K562 (cell line): ENCODE measurements around the gene TTC8. TPM values are rescaled to one million over a fixed set of nuclear protein-coding genes. Genes with fewer than 3 reads are reported as not detected.

ENCODE experiments used
- ATAC-seq: fragments of 200-7000 bp; cut with Tn5 transposase; 3 replicates; pipeline ENCODE4 v1.9.1; 2020; ENCODE audit warnings: moderate library complexity
- BruUV-seq: library from RNA; stranded (reverse); fragments of 400-500 nt; replicated peaks from 2 replicates; lab custom pipeline; 2021; lab: Mats Ljungman, UMichigan
- CTCF ChIA-PET: fragments of 300-600 bp; formaldehyde crosslinking; extraction: SDS; loops from one replicate; lab custom pipeline; 2021; ENCODE audit warnings: low intra/inter-chr PET ratio; lab: Yijun Ruan, JAX
- POLR2A ChIA-PET: fragments of 300-600, 350-650 bp; sonication (Branson Sonifier 250); formaldehyde crosslinking; extraction: SDS; loops from one replicate; lab custom pipeline; 2021; ENCODE audit warnings: antibody characterized with exemption, inconsistent platforms; lab: Yijun Ruan, JAX
- DNase-seq, 4 experiments: peaks; one replicate each; pipeline versions ENCODE4 v3.0.0 to v3.0.0-alpha.2; 2011 to 2018; ENCODE audit warnings: low spot score in 3 of 4, mixed read lengths in 3 of 4; ENCODE audit errors: extremely low read depth in 1 of 4
- FAIRE-seq: peaks from 2 replicates; lab custom pipeline; 2011; peaks lifted over from hg19 to GRCh38; lab: Jason Lieb, UNC
- H2AFZ ChIP-seq: 2 replicates; pipeline ENCODE4 v1.6.0; 2011; ENCODE audit warnings: low read depth, low read length, control low read depth, inconsistent platforms
- H3K27ac ChIP-seq: fragments of 200-600 bp; 3 replicates; pipeline ENCODE4 v1.8.0; 2011; ENCODE audit warnings: low read depth, mild to moderate bottlenecking, control low read depth, inconsistent platforms, low read length, moderate library complexity, mixed read lengths; ENCODE audit errors: extremely low read depth
- H3K27me3 ChIP-seq, 2 experiments: fragments of 300-600 bp in 1 of 2; 2 replicates in 1 of 2; 3 replicates in 1 of 2; pipeline versions ENCODE4 v1.6.0 to v1.8.0; 2011; ENCODE audit warnings: inconsistent platforms in 2 of 2, low read length in 2 of 2, mild to moderate bottlenecking in 1 of 2, mixed read lengths in 1 of 2, moderate library complexity in 1 of 2; ENCODE audit not compliant: control insufficient read depth in 2 of 2, insufficient read depth in 2 of 2
- H3K36me3 ChIP-seq: fragments of 300-600 bp; 3 replicates; pipeline ENCODE4 v1.8.0; 2011; ENCODE audit warnings: mild to moderate bottlenecking, low read length, inconsistent platforms; ENCODE audit not compliant: control insufficient read depth, insufficient read depth
- H3K4me1 ChIP-seq, 2 experiments: fragments of 200-600 bp in 1 of 2; replicated peaks in 1 of 2; 2 replicates in 1 of 2; 3 replicates in 1 of 2; pipeline versions ENCODE4 v1.5.1 to v1.8.0; 2011; ENCODE audit warnings: inconsistent platforms in 2 of 2, low read length in 2 of 2, mild to moderate bottlenecking in 1 of 2, mixed read lengths in 1 of 2, moderate library complexity in 1 of 2; ENCODE audit not compliant: control insufficient read depth in 2 of 2, insufficient read depth in 2 of 2
- H3K4me2 ChIP-seq: 2 replicates; pipeline ENCODE4 v1.6.1; 2011; ENCODE audit warnings: low read length, control low read depth, inconsistent platforms, mixed read lengths; ENCODE audit not compliant: insufficient read depth
- H3K4me3 ChIP-seq: fragments of 200-600 bp; sonication (generic), shearing (Covaris generic); 2 replicates; pipeline ENCODE4 v1.5.1; 2016; ENCODE audit warnings: control low read depth, inconsistent platforms
- H3K79me2 ChIP-seq: fragments of 200-600 bp; 3 replicates; pipeline ENCODE4 v1.8.0; 2011; ENCODE audit warnings: low read length, inconsistent platforms; ENCODE audit not compliant: control insufficient read depth, insufficient read depth
- H3K9ac ChIP-seq, 2 experiments: 2 replicates each; pipeline versions ENCODE4 v1.6.0 to v1.6.1; 2011; ENCODE audit warnings: low read depth in 2 of 2, low read length in 2 of 2, control low read depth in 1 of 2, inconsistent platforms in 1 of 2, mild to moderate bottlenecking in 1 of 2, mixed read lengths in 1 of 2; ENCODE audit not compliant: insufficient read depth in 1 of 2
- H3K9me1 ChIP-seq: one replicate; pipeline ENCODE4 v1.6.0; 2011; ENCODE audit warnings: inconsistent platforms, mild to moderate bottlenecking, low read length, moderate library complexity; ENCODE audit not compliant: control insufficient read depth, insufficient read depth
- H3K9me3 ChIP-seq: replicated peaks from 2 replicates; pipeline ENCODE4 v1.5.1; 2011; ENCODE audit warnings: low read depth, low read length, inconsistent platforms; ENCODE audit not compliant: control insufficient read depth, insufficient read depth
- H4K20me1 ChIP-seq: replicated peaks from 2 replicates; pipeline ENCODE4 v1.6.1; 2011; ENCODE audit warnings: low read length, inconsistent platforms, mixed read lengths; ENCODE audit not compliant: control insufficient read depth, insufficient read depth
- BCL6 ChIP-seq: fragments of 250-450 bp; sonication (Bioruptor Pico); IDR thresholded peaks from 2 replicates; pipeline ENCODE4 v1.4.0; 2020
- C11orf30 ChIP-seq: fragments of 450-650 bp; IDR thresholded peaks from 2 replicates; pipeline ENCODE4 v1.6.1; 2016; ENCODE audit warnings: low read depth, mild to moderate bottlenecking
- CTBP1 ChIP-seq: fragments of 450-650 bp; IDR thresholded peaks from 2 replicates; pipeline ENCODE4 v1.6.1; 2016; ENCODE audit warnings: borderline replicate concordance
- DDX20 ChIP-seq: fragments of 450-650 bp; IDR thresholded peaks from 2 replicates; pipeline ENCODE4 v1.6.1; 2016; ENCODE audit warnings: missing genetic modification characterization, low read depth, mild to moderate bottlenecking, missing compliant biosample characterization, moderate library complexity
- GTF2A2 ChIP-seq: IDR thresholded peaks from 2 replicates; pipeline ENCODE4 v1.6.1; 2016; ENCODE audit warnings: mild to moderate bottlenecking, missing genetic modification characterization, missing compliant biosample characterization
- ILF3 ChIP-seq: fragments of 450-650 bp; IDR thresholded peaks from 2 replicates; pipeline ENCODE4 v1.6.1; 2018; ENCODE audit warnings: antibody characterized with exemption, mild to moderate bottlenecking, moderate library complexity, borderline replicate concordance
- MTA2 ChIP-seq: fragments of 450-650 bp; IDR thresholded peaks from 2 replicates; pipeline ENCODE4 v1.6.1; 2016; ENCODE audit warnings: low read depth
- MYBL2 ChIP-seq, 2 experiments: fragments of 450-650 bp in 1 of 2; sonication (generic) in 1 of 2; formaldehyde crosslinking in 1 of 2; IDR thresholded peaks; 2 replicates each; pipeline versions ENCODE4 v1.6.1 to v1.8.1; 2017 to 2022; ENCODE audit warnings: borderline replicate concordance in 1 of 2, inconsistent platforms in 1 of 2, low read depth in 1 of 2, mild to moderate bottlenecking in 1 of 2, missing genetic modification reagents in 1 of 2, moderate library complexity in 1 of 2
- NBN ChIP-seq: fragments of 450-650 bp; IDR thresholded peaks from 2 replicates; pipeline ENCODE4 v1.6.1; 2016; ENCODE audit warnings: low read depth, mild to moderate bottlenecking
- PHF21A ChIP-seq: fragments of 450-650 bp; IDR thresholded peaks from 2 replicates; pipeline ENCODE4 v1.6.1; 2017; ENCODE audit warnings: low read depth, borderline replicate concordance
- PTRF ChIP-seq: fragments of 450-650 bp; IDR thresholded peaks from 2 replicates; pipeline ENCODE4 v1.6.1; 2016; ENCODE audit warnings: mild to moderate bottlenecking, missing genetic modification characterization, missing compliant biosample characterization
- RAD21 ChIP-seq, 2 experiments: fragments of 250-450 bp in 1 of 2; fragments of 450-650 bp in 1 of 2; sonication (Bioruptor Pico) in 1 of 2; formaldehyde crosslinking in 1 of 2; IDR thresholded peaks in 1 of 2; conservative IDR thresholded peaks in 1 of 2; 2 replicates each; pipeline versions ENCODE4 v1.4.0 to v1.8.0; 2020 to 2022; ENCODE audit warnings: mild to moderate bottlenecking in 2 of 2, moderate library complexity in 1 of 2
- YY1 ChIP-seq, 3 experiments: IDR thresholded peaks; 2 replicates each; pipeline ENCODE4 v1.6.1; 2011; ENCODE audit warnings: low read length in 2 of 3, mild to moderate bottlenecking in 2 of 3, moderate library complexity in 2 of 3, borderline replicate concordance in 1 of 3, control low read depth in 1 of 3, low read depth in 1 of 3; ENCODE audit not compliant: insufficient read depth in 3 of 3, insufficient replicate concordance in 2 of 3, control insufficient read depth in 1 of 3, insufficient read length in 1 of 3; ENCODE audit errors: extremely low read depth in 1 of 3
- ZNF282 ChIP-seq: sonication (generic); formaldehyde crosslinking; IDR thresholded peaks from 2 replicates; pipeline ENCODE4 v1.8.1; 2023; ENCODE audit warnings: missing genetic modification reagents
- WGBS: fragments of 100-300 bp; shearing (Covaris generic); methylation state at CpG from one replicate; pipeline ENCODE4 v1.1.6; 2016; ENCODE audit warnings: low coverage, mixed read lengths; ENCODE audit not compliant: insufficient coverage; ENCODE audit errors: missing lambda C conversion rate; 5-methylcytosine and 5-hydroxymethylcytosine counted together
- in situ Hi-C: fragments of 300-500 bp; cut with MboI; formaldehyde crosslinking; loops from 4 replicates; pipeline ENCODE4 v1.15.0; 2018; ENCODE audit warnings: inconsistent platforms, mixed read lengths
- intact Hi-C: fragments of 100-400 bp; cut with micrococcal nuclease; formaldehyde crosslinking; loops from 2 replicates; pipeline ENCODE4 v1.14.2; 2022
- polyA plus RNA-seq, 8 experiments: library from polyadenylated mRNA; depleted of rRNA in 4 of 8; stranded (reverse) in 5 of 8; unstranded in 3 of 8; fragments of >200 nt; fragmentation: Nextera tagmentation in 2 of 8; fragmentation: Illumina TruSeq in 1 of 8; extraction: Ambion mirVana in 2 of 8; extraction: Trizol in 1 of 8; gene quantifications; 2 replicates each; pipeline versions ENCODE4 v1.2.1 to v1.2.3, GENCODE V29; 2011 to 2014; ENCODE audit warnings: inconsistent platforms in 1 of 8, missing spikeins in 1 of 8
- total RNA-seq, 7 experiments: library from RNA; depleted of rRNA in 6 of 7; stranded (reverse); fragments of >200 nt in 6 of 7; fragmentation: Illumina TruSeq in 2 of 7; extraction: Trizol in 2 of 7; gene quantifications; 2 replicates each; pipeline versions ENCODE4 v1.2.1 to v1.2.3, GENCODE V29; 2011 to 2021; ENCODE audit warnings: low replicate concordance in 1 of 7
- TF ChIP-seq, protein P1 (sequence below), 2 experiments: fragments of 200-800 bp in 1 of 2; sonication (Bioruptor generic) in 1 of 2; sonication (generic) in 1 of 2; formaldehyde crosslinking in 1 of 2; IDR thresholded peaks in 1 of 2; conservative IDR thresholded peaks in 1 of 2; 2 replicates each; pipeline versions ENCODE4 v1.5.0 to v1.6.1; 2016 to 2020; ENCODE audit warnings: missing compliant biosample characterization in 1 of 2, missing genetic modification characterization in 1 of 2, missing genetic modification reagents in 1 of 2
- TF ChIP-seq, protein P2 (sequence below): sonication (generic); formaldehyde crosslinking; IDR thresholded peaks from 2 replicates; pipeline ENCODE4 v1.8.0; 2022; ENCODE audit warnings: missing genetic modification reagents, mild to moderate bottlenecking, borderline replicate concordance

The TTC8 gene
- total and polyA plus RNA-seq, 9 of the 15 experiments (the other 6 are each of a cell fraction or from before 2014, with no cell fraction given), result 7.3 to 22.7 (median 9.6) TPM

DNA sequence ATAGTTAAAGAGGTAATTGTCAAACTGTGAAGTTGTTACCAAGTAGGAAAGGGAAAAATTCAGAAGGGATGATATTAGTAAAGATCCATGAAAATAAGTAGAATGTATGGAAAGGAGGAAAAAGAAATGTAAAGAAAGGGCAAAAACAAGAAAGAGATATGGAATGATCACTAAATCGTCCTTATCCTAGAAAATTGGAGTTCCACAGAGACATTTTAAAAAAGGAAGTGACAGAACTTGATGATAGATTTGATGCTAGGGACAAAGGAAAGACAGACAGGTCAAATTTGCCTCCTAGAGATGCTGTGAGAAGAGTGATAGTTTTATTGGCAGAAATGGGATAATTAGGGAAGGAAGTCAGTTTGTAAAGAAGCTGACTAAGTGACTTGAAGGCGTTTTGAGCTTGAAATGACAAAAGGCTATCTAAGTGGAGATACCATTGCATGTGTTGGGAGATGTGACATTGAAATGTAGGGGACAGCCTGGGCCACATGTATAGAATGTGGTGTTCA, 20.6 kb downstream of the TTC8 start:
- no peak for FAIRE-seq
- Histone ChIP-seq H2AFZ (no peak overlapping the region), H3K9ac (no peak overlapping the region), H3K4me2 (no peak overlapping the region), H3K9me1 (no peaks in the 10 kb centered on the region), H4K20me1 (no peaks in the 10 kb centered on the region), H3K9me3 (no peaks in the 10 kb centered on the region), H3K27ac (no peak overlapping the region), H3K4me3 (no peak overlapping the region), H3K79me2 (no peaks in the 10 kb centered on the region), H3K4me1 (no peaks in the 10 kb centered on the region), H3K27me3 (no peaks in the 10 kb centered on the region), H3K36me3 (no peaks in the 10 kb centered on the region)
- in situ Hi-C loops (no loop called here), intact Hi-C loops (no loop called here)
- DNase-seq, result no peak
- ChIA-PET CTCF (no interaction called here), POLR2A (no interaction called here)
- BruUV-seq, result no TSS peak
- ATAC-seq, result no peak
- 0% methylated on average over 1 of the region's 2 CpGs for WGBS
- TF ChIP-seq ZNF282, result no peak
- TF ChIP-seq, protein P1, sequence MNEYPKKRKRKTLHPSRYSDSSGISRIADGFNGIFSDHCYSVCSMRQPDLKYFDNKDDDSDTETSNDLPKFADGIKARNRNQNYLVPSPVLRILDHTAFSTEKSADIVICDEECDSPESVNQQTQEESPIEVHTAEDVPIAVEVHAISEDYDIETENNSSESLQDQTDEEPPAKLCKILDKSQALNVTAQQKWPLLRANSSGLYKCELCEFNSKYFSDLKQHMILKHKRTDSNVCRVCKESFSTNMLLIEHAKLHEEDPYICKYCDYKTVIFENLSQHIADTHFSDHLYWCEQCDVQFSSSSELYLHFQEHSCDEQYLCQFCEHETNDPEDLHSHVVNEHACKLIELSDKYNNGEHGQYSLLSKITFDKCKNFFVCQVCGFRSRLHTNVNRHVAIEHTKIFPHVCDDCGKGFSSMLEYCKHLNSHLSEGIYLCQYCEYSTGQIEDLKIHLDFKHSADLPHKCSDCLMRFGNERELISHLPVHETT (CRISPR knock-in tag; conservative IDR thresholded peaks at IDR 0.05 in 1 of 2, IDR thresholded peaks at IDR 0.05 in 1 of 2), result no peak
- no peak for TF ChIP-seq YY1 (IDR thresholded peaks at IDR 0.05; ENCODE audit: borderline replicate concordance in 1 of 3, control insufficient read depth in 1 of 3, extremely low read depth in 1 of 3, insufficient read depth in 3 of 3, insufficient read length in 1 of 3, insufficient replicate concordance in 2 of 3, low read depth in 1 of 3, low read length in 2 of 3)
- no peak for TF ChIP-seq PHF21A
- no peak for TF ChIP-seq C11orf30
- TF ChIP-seq BCL6 (CRISPR knock-in tag), result no peak
- no peak for TF ChIP-seq CTBP1
- TF ChIP-seq MTA2, result no peak
- TF ChIP-seq PTRF (tag), result no peak
- no peak for TF ChIP-seq ILF3
- TF ChIP-seq NBN, result no peak
- no peak for TF ChIP-seq MYBL2 (IDR thresholded peaks at IDR 0.05; ENCODE audit: low read depth)
- TF ChIP-seq MYBL2 (CRISPR knock-in tag; IDR thresholded peaks at IDR 0.05; ENCODE audit: borderline replicate concordance), result no peak
- TF ChIP-seq RAD21 (CRISPR knock-in tag; conservative IDR thresholded peaks at IDR 0.05 in 1 of 2, IDR thresholded peaks at IDR 0.05 in 1 of 2), result no peak
- TF ChIP-seq GTF2A2 (tag), result no peak
- TF ChIP-seq, protein P2, sequence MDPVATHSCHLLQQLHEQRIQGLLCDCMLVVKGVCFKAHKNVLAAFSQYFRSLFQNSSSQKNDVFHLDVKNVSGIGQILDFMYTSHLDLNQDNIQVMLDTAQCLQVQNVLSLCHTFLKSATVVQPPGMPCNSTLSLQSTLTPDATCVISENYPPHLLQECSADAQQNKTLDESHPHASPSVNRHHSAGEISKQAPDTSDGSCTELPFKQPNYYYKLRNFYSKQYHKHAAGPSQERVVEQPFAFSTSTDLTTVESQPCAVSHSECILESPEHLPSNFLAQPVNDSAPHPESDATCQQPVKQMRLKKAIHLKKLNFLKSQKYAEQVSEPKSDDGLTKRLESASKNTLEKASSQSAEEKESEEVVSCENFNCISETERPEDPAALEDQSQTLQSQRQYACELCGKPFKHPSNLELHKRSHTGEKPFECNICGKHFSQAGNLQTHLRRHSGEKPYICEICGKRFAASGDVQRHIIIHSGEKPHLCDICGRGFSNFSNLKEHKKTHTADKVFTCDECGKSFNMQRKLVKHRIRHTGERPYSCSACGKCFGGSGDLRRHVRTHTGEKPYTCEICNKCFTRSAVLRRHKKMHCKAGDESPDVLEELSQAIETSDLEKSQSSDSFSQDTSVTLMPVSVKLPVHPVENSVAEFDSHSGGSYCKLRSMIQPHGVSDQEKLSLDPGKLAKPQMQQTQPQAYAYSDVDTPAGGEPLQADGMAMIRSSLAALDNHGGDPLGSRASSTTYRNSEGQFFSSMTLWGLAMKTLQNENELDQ, result no peak
- no peak for TF ChIP-seq DDX20 (tag)
